Activated T-cell treated with anti-CD3 and anti-CD28 coated beads, Interleukin-2, amount 50 U/mL, for 48 hours (primary cell): ENCODE data around the gene CTDSP1.

ENCODE experiments used
- DNase-seq, 2 experiments: peaks; one replicate each; pipeline ENCODE4 v3.0.0-alpha.2; 2020

CTDSP1 gene

DNA sequence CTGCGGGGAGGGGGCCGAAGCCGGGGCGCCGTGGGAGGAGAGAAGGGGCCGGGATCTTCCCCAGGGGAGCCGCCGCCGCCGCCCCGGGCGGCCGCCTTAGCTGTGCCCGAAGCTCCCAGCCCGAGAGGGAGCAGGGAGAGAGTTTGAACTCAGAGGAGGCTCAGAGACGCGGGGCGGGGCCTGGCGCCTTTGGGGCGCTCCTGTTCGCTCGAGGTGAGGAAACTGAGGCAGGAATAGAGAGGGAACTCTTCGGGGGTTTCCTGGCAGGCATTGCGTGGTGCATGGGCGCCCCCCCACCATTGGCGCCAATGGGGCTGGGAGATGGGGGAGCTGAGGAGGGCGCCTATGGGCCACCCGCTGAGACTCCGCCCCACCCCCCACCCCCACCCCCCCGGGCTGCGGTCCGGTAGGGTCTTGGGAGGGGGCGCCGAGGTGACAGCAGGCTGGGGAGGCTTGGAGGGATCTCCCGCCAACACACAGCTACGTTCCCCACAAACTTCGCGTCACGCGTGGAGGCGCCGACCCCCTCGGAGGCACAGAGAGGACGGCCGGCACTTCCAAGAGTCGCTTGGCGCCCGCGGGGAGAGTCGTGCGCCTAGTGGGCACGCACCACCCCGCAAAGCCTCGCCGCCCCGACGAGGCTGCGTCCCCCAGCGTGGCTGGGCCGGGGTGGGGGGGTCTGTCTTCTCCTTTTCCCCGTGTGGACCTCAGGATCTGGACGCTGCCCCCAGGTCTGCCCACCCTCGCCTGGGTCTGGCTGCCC lies 680 bp downstream of the CTDSP1 start:
- DNase-seq: peak; percentile 70

DNA sequence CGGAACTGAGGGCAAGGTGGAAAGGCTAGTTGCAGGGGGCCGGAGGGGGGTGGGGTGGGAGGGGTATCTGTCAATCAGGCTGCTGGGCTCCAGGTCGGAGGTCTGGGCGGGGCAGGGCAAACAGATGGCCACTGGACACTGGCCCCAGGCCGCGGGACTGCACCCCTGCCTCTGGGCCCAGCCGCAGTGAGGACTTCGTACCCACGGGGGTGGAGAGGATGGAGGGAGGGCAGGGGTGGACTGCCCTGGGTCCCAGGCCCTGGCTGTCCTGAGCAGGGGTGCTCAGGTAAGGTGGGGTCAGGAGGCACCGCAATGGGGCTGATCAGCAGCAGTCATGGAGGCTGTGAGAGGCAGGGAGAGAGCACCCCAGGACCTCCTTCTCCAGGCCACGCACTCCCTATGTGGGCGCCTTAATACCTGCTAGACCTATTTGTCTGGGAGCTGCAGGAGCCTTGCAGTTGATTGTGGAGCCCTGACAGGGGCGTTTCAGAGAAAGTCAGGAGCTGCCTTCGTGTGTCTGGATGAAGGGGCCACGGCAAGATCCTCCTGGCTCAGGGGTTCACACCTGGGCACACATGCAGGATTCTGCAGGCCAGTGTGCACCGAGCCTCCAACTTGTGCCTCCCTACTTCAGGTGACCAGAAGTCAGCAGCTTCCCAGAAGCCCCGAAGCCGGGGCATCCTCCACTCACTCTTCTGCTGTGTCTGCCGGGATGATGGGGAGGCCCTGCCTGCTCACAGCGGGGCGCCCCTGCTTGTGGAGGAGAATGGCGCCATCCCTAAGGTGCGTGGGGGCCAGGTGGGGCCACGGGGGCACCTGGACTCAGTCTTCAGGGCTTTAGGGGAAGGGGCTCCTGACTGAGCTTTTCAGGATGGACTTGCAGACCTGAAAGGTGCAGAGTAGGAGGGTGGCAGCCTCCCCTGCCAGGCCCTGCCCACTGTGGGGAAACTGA lies 1.5 kb downstream of the CTDSP1 start:
- peak; percentile 31 to 37 for DNase-seq

DNA sequence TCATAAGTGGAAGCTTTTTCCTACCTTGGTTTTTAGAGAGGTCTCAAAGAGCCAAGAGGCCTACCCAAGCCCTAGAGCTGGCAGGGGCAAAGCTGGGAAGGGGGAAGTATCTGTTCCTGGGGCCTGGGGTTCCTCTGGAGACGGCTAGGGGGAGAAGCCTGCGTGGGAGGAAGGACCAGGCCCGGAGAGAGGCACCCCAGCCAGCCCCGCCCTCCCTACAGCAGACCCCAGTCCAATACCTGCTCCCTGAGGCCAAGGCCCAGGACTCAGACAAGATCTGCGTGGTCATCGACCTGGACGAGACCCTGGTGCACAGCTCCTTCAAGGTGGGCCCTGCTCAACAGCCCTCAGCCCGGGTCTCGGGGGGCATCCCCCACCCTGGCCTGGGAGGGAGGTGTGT lies 2.2 kb downstream of the CTDSP1 start:
- DNase-seq: no peak

DNA sequence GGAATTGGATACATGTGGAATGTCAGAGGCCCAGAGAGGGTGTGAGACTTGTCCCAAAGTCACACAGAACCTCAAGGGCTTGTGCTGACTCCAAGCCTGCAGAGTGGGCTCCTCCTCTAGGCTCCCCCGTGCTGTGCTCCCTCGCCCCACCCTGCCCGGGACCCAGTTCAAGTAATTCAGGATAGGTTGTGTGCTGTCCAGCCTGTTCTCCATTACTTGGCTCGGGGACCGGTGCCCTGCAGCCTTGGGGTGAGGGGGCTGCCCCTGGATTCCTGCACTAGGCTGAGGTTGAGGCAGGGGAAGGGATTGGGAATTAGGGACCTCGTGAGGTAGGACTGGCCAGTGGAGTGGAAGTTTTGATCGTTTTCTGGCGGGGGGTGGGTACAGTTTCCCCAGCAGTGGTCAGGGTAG lies 2.8 kb downstream of the CTDSP1 start:
- no peak for DNase-seq

DNA sequence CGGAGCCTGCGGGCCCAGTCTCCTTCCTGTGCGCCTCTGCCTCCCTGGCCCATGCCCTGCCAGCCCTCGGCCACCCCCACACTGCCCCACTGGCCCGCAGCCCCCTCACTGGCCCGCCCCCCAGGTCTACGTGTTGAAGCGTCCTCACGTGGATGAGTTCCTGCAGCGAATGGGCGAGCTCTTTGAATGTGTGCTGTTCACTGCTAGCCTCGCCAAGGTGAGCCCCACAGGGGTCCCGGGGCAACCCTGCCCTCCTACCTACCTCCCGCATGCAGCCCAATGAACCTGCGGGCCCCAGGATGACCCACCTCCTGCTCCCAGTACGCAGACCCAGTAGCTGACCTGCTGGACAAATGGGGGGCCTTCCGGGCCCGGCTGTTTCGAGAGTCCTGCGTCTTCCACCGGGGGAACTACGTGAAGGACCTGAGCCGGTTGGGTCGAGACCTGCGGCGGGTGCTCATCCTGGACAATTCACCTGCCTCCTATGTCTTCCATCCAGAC lies 3.3 kb downstream of the CTDSP1 start:
- no peak for DNase-seq

DNA sequence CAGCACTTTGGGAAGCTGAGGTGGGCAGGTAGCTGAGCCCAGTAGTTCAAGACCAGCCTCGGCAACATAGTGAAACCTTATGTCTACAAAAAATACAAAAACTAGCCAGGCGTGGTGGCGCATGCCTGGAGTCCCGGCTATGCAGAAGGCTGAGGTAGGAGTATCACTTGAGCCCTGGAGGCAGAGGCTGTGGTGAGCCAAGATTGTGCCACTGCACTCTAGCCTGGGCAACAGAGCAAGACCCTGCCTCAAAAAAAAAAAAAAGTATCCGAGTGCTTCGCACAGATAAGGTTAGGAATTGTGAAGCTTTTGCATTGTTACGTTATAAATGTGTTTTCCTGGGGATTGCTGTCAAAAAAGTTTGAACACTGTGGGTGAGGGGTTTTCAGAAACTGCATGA lies 4.1 kb downstream of the CTDSP1 start:
- DNase-seq: no peak

DNA sequence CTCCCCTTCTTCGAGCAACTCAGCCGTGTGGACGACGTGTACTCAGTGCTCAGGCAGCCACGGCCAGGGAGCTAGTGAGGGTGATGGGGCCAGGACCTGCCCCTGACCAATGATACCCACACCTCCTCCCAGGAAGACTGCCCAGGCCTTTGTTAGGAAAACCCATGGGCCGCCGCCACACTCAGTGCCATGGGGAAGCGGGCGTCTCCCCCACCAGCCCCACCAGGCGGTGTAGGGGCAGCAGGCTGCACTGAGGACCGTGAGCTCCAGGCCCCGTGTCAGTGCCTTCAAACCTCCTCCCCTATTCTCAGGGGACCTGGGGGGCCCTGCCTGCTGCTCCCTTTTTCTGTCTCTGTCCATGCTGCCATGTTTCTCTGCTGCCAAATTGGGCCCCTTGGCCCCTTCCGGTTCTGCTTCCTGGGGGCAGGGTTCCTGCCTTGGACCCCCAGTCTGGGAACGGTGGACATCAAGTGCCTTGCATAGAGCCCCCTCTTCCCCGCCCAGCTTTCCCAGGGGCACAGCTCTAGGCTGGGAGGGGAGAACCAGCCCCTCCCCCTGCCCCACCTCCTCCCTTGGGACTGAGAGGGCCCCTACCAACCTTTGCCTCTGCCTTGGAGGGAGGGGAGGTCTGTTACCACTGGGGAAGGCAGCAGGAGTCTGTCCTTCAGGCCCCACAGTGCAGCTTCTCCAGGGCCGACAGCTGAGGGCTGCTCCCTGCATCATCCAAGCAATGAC lies 4.8 kb downstream of the CTDSP1 start:
- no peak for DNase-seq

DNA sequence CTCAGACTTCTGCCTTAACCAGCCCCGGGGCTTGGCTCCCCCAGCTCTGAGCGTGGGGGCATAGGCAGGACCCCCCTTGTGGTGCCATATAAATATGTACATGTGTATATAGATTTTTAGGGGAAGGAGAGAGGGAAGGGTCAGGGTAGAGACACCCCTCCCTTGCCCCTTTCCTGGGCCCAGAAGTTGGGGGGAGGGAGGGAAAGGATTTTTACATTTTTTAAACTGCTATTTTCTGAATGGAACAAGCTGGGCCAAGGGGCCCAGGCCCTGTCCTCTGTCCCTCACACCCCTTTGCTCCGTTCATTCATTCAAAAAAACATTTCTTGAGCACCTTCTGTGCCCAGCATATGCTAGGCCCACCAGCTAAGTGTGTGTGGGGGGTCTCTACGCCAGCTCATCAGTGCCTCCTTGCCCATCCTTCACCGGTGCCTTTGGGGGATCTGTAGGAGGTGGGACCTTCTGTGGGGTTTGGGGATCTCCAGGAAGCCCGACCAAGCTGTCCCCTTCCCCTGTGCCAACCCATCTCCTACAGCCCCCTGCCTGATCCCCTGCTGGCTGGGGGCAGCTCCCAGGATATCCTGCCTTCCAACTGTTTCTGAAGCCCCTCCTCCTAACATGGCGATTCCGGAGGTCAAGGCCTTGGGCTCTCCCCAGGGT lies 5.5 kb downstream of the CTDSP1 start:
- no peak for DNase-seq

DNA sequence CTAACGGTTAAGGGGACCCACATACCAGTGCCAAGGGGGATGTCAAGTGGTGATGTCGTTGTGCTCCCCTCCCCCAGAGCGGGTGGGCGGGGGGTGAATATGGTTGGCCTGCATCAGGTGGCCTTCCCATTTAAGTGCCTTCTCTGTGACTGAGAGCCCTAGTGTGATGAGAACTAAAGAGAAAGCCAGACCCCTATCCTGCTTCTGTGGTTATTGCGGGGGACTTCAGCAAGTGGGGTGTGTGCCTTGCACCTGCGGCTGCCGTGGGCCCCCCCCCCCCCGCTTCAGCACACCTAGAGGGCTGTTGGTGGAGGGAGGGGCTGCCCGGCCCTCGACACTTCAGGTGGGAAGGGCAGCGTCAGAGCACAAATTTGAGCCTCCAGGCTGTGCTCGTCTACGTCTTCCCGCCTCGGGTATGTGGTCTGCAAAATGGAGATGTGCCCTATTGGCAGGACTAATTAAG lies 6.1 kb downstream of the CTDSP1 start:
- peak; percentile 44 to 46 for DNase-seq

DNA sequence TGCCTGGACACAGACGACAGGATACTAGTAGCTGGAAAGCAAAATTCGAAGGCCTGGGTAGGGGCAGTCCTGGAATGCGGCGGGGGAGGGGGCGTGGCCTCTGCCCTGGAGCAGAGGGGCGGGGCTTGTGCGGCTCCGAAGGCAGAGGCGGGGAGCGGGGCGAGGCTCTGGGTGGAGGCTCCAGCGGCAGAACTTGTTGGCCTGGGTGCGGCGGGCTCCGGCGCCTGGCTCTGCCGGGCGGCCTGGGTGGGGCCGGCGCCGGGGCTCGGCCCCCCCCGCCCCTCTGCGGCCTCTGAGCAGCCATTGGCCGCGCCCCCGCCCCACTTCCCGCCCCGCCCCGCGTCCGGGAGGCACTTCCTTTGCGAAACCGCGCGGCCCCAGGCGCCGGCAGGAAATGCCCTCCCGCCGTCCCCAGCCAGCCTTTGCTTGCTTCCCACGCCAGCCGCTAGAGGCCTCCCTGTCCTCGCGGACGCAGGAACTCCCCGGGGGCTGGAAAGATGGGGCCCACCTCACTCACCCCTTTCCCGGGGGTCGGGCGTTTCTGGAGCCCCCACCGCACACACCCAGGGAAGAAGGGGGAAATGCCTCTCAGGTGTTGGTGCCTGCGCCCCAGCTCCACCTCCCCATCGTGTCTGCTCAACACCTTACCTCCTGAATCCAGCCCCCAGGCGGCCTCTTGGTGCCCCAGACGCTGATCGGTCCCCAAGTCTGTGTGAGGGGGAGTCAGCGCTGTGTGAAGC lies 6.7 kb downstream of the CTDSP1 start:
- peak; percentile 96 to 97 for DNase-seq

DNA sequence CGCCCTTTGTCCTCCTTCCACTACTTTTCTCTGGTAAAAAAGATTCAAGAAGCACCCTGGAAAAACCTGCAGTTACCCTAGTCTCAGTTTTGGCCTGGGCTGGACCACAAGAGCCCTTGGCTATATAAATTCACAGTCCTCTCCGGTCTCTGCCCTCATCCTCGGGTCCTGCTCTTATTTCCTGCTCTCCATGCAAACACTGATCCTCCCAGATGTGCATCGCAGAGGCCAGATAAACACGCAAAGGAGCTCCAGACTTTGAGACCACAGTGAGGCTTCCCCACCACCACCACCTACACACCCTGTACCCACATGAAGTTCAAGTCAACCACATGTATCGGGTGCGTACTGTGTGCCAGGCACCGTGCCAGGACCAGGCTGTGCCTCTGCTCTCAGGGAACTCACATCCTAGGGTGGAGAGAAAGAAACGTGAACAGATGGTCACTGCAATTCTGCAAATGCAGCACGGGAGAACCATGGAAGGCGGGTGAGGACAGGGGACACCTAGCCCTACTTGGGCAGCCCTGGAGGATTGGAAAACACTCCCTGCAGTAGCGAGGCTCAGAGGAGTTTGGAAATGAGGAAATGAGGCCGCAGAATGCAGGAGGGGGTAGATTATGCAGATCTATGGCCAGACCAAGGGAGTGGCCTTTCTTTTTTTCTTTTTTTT lies 7.4 kb downstream of the CTDSP1 start:
- peak; percentile 76 to 77 for DNase-seq

DNA sequence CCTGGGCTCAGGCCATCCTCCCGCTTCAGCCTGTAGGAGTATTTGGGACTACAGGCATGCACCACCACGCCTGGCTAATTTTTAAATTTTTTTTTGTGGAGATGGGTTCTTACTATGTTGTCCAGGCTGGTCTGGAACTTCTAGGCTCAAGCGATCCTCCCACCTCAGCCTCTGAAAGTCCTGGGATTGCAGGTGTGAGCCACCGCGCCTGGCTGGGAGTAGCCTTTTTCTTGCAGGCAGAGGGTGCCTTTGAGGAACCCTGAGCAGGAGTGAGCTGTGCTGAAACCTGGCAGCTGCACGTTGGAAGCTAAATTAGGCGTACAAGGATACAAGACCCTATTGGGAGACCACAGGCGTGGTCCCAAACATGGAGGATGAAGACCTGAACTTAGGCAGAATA lies 8.0 kb downstream of the CTDSP1 start:
- DNase-seq: no peak

DNA sequence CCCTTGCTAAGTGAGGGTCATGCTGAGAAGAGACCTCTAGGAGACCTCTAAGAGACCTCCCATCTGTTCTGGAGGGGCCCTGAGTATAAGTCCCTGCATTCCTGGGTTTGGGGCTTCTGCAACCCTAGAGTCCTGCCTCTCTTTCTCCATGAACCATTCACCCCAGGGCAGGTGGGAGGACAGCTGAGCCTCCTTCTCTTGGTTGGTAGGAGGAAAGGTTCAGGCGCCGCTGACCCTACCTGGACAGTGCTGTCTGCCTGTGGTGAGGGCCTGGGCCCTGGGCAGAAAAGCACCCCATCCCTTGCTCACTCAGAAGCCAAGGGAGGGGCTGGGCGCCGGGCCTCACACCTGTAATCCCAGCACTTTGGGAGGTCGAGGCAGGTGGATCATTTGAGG lies 18.7 kb downstream of the CTDSP1 start:
- DNase-seq: no peak

DNA sequence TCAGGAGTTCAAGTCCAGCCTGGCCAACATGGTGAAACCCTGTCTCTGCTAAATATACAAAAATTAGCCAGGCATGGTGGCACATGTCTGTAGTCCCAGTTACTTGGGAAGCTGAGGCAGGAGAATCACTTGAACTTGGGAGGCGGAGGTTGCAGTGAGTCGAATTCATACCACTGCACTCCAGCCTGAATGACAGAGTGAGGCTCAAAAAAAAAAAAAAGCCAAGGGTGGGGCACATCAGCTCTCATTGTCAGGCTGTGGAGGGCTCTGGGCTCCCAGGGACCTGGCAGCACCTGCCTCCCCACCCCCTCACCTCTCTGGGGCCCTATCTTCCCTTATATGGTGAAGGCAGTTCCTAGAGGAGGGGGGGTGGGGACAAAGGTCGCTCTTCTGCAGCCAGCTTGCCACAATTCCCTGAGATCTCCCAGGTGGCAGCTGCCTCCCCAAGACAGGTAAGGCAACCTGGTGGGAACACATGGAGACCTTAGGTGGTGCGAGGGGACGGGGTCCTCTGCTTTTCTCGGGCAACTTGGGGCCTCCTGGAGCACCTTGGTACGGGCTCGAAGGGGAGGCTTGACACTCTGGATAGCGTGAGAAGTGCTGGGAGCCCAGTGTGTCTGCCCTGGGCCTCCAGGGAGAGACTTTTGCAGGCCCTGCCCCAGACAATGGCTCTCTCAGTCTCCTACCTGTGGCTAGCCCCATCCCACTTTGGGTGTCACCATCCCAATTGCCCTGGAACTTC lies 19.2 kb downstream of the CTDSP1 start, which contains the start of gene VIL1:
VIL1 (plus strand) TSS at position 407 of the 742 bp plus-strand sequence. CDS start 4,656 bp downstream, outside the sequence.
- no peak for DNase-seq

DNA sequence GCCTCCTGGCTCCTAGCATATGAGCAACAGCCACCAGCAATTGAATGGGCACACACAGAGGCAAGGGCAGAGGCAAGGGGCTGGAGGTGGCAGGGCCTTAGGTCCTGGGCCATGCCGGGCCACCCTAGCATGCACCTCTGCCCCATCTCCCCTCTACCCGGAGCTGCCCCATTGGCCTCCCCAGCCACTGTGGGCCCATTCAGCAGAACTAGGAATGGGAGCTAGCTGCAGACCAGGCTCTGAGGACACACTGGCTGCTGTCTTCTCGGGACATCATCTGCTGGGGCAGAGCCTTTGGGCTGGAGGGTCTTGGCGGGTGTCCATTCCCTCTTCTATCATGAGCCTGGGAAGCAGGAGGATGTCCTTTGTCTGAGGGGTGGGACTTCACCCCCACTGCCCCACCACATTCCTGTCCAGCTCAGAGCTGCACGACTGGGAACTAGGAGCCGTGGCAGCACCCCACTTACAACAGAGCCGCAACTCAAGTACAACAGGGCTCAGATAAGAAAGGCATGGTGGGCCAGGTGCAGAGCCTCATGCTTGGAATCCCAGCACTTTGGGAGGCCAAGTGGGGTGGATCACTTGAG lies 20.1 kb downstream of the CTDSP1 start:
- DNase-seq: no peak

DNA sequence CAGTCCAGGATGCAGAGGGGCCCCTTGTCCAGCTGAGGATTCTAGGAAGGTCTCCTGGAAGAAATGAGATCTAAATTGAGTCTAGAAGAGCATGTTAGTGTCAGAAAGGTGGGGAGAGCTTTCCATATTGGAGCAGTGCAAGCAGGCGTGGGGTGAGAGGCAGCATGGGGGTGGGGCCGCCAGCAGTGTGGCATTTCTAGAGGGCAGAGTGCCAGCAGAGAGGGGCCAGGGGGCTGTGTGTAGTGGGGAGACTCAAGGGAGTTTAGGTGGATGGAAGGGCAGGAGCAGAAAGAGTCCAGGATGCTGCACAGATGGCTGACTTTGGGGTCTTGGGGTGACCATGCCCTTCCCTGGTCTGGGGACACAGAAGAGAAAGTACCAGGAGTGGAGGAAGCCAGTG lies 21.4 kb downstream of the CTDSP1 start:
- no peak for DNase-seq

DNA sequence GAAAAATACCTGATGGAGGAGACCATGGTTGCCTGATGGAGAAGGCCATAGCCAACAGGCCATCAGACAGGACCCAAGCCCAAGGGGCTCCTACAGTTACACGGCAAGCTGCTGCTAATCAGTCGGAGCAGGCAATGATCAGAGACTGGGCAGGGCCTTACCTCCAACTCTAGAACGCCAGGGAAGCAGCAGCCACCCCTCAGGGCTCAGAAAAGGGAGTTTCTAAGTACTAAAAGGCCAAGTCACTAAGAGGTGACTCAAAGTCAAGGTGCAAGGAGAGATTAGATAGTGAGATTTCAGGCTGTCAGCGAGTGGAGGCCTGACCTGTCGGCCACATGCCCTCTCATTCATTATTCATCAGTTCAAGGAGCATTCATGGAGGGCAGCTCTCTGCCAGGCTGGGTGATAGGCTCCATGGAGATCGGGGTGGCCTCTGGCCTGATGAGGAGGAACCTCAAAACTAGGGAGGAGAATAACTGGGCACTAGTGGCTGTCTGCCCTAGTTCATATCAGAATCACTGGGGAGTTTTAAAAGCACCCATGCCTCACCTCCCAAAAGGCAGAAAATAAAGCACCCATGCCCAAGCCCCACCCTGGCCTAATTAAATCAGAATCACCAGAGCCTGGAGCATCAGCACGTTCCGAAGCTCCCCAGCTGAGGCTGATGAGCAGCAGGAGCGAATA lies 22.9 kb downstream of the CTDSP1 start:
- no peak for DNase-seq

DNA sequence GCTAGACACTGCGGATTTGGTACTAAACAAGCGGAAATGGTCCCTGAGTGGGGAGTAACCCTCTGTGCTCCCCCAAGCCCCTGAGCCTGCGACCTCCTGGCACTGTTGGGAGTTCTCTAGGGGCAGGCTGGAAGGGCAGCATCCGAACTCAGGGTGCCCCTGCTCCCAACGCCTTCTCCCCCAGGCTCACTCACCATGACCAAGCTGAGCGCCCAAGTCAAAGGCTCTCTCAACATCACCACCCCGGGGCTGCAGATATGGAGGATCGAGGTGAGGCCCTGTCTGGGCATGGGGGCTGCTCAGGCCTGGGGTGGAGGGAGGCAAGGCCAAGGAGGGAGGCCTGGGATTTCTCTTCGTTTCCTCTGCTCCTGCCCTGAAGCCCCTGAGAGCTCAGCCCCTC lies 23.9 kb downstream of the CTDSP1 start:
- no peak for DNase-seq

DNA sequence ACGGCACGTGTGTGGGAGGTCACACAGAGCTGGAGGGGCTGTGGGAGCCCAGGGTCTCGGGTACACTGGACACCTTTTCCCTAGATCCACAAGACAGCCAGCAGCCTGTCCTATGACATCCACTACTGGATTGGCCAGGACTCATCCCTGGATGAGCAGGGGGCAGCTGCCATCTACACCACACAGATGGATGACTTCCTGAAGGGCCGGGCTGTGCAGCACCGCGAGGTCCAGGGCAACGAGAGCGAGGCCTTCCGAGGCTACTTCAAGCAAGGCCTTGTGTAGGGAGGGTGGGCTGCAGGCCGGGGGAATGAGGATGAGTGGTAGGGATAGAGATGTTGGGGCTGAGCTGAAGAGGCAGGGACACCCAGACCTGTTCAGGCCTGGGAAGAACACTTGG lies 25.9 kb downstream of the CTDSP1 start:
- no peak for DNase-seq
